IPS-NIHi11 (cell line): ENCODE results near the gene ZKSCAN3.
"Not testable (repeated sequence)": the region's sequence is repeated elsewhere in the genome, so short reads cannot be mapped to it uniquely, and the experiment has no call there.

Source experiments
- DNase-seq: peaks from one replicate; pipeline ENCODE4 v3.0.0; 2012; ENCODE audit warnings: mixed read lengths, low spot score

Gene ZKSCAN3

GRCh38 chr6:28349892-28350737, at the start of gene ZKSCAN3:
TSS of gene ZKSCAN3 (plus strand) at chr6:28349947. CDS start at chr6:28359587, 9,640 bp downstream.
- DNase-seq = peak; percentile 82

GRCh38 chr6:28303570-28303969, 46.2 kb upstream of the ZKSCAN3 start:
- no peak for DNase-seq

GRCh38 chr6:28306363-28306762, 43.4 kb upstream of the ZKSCAN3 start:
- not testable (repeated sequence) for DNase-seq

- no peak for DNase-seq
Observed at GRCh38 chr6:28311139-28311823, 38.5 kb upstream of the ZKSCAN3 start.

- DNase-seq = no peak
Observed at GRCh38 chr6:28312939-28313338, 36.8 kb upstream of the ZKSCAN3 start.

GRCh38 chr6:28315628-28316027, 34.1 kb upstream of the ZKSCAN3 start:
- no peak for DNase-seq

GRCh38 chr6:28317866-28318265, 31.9 kb upstream of the ZKSCAN3 start:
- DNase-seq = not testable (repeated sequence)

- no peak for DNase-seq
Observed at GRCh38 chr6:28322661-28323060, 27.1 kb upstream of the ZKSCAN3 start.

- no peak for DNase-seq
Observed at GRCh38 chr6:28323813-28324424, 25.8 kb upstream of the ZKSCAN3 start.

GRCh38 chr6:28326371-28326948, 23.3 kb upstream of the ZKSCAN3 start:
- no peak for DNase-seq

GRCh38 chr6:28330041-28330440, 19.7 kb upstream of the ZKSCAN3 start:
- no peak for DNase-seq

GRCh38 chr6:28333047-28333446, 16.7 kb upstream of the ZKSCAN3 start:
- DNase-seq = no peak

GRCh38 chr6:28333599-28334018, 16.1 kb upstream of the ZKSCAN3 start:
- DNase-seq = no peak

- DNase-seq = no peak
Observed at GRCh38 chr6:28334286-28335039, 15.3 kb upstream of the ZKSCAN3 start.

- no peak for DNase-seq
Observed at GRCh38 chr6:28335040-28335563, 14.6 kb upstream of the ZKSCAN3 start.

GRCh38 chr6:28335564-28336283, 14.0 kb upstream of the ZKSCAN3 start, which contains the start of gene ZSCAN31:
TSS of gene ZSCAN31 (minus strand) at chr6:28336148. CDS start at chr6:28329683, 6,465 bp downstream.
- DNase-seq = peak; percentile 84

GRCh38 chr6:28336284-28337120, 13.2 kb upstream of the ZKSCAN3 start:
- no peak for DNase-seq

- no peak for DNase-seq
Observed at GRCh38 chr6:28337121-28337520, 12.6 kb upstream of the ZKSCAN3 start.

- no peak for DNase-seq
Observed at GRCh38 chr6:28340310-28341095, 9.2 kb upstream of the ZKSCAN3 start.
